ENCODE measurements around the gene FCHSD2. TPM values are rescaled to one million over a fixed set of nuclear protein-coding genes. Genes with fewer than 3 reads are reported as not detected.

FCHSD2 gene
- total and polyA plus RNA-seq, 9 of the 15 experiments (the other 6 are each of a cell fraction or from before 2014, with no cell fraction given), result 1.8 to 14.7 (median 6.4) TPM

- TF ChIP-seq RAD21 (CRISPR knock-in tag; conservative IDR thresholded peaks at IDR 0.05 in 1 of 2, IDR thresholded peaks at IDR 0.05 in 1 of 2) (peak; percentile 41 to 77), ZZZ3 (IDR thresholded peaks at IDR 0.05) (no peak), ASH1L (IDR thresholded peaks at IDR 0.05; ENCODE audit: borderline replicate concordance, low read depth, partially characterized antibody) (no peak), ZFP1 (CRISPR knock-in tag; IDR thresholded peaks at IDR 0.05) (no peak), ZBTB11 (CRISPR knock-in tag; IDR thresholded peaks at IDR 0.05) (no peak), JUND (IDR thresholded peaks at IDR 0.05; ENCODE audit: borderline replicate concordance, low read depth, low read length) (no peak), JUND (tag; IDR thresholded peaks at IDR 0.05; ENCODE audit: borderline replicate concordance, low read depth, low read length) (no peak), ARID2 (IDR thresholded peaks at IDR 0.05) (0 out of 2 replicates have a peak, but pooled peaks have one; percentile 58), HINFP (tag; conservative IDR thresholded peaks at IDR 0.05; ENCODE audit: low read depth) (no peak), REST (IDR thresholded peaks at IDR 0.05; ENCODE audit: borderline replicate concordance) (peak; percentile 52; the same call in 1 of the 2 replicates), REST (CRISPR knock-in tag; IDR thresholded peaks at IDR 0.05; ENCODE audit: low read depth) (no peak), NCOA6 (IDR thresholded peaks at IDR 0.05) (no peak), NRF1 (conservative IDR thresholded peaks at IDR 0.05 in 1 of 2, IDR thresholded peaks at IDR 0.05 in 1 of 2) (no peak), MTA2 (IDR thresholded peaks at IDR 0.05; ENCODE audit: low read depth) (no peak), GATAD2A (IDR thresholded peaks at IDR 0.05) (no peak)
Observed at GRCh38 chr11:72848846-72849466, 293.2 kb downstream of the FCHSD2 start (continued).

Data from K562 (cell line).